Peyer's patch (tissue), 4 donors: ENCODE results near the gene TYW1B.

ENCODE experiments used
- CTCF ChIP-seq, 6 experiments: fragments of 450-650 bp in 4 of 6; fragments of 200-600 bp in 2 of 6; sonication (generic) in 1 of 6; IDR thresholded peaks; one replicate each; pipeline ENCODE4 v1.5.1; 2017 to 2019; ENCODE audit warnings: antibody characterized with exemption in 6 of 6, mild to moderate bottlenecking in 3 of 6, moderate library complexity in 1 of 6
- POLR2A ChIP-seq, 2 donors: fragments of 450-650 bp; IDR thresholded peaks; one replicate each; pipeline ENCODE4 v1.5.1; 2017; ENCODE audit warnings: antibody characterized with exemption in 2 of 2, mild to moderate bottlenecking in 2 of 2, moderate library complexity in 2 of 2

GRCh38 chr7:72577107-72577506 is 250.9 kb downstream of the TYW1B start:
- TF ChIP-seq CTCF (IDR thresholded peaks at IDR 0.05) (no peak), POLR2A (IDR thresholded peaks at IDR 0.05) (no peak)
